NCI-H1092 (cell line): ENCODE data around the gene USP31.

Experiments used
- DNase-seq: peaks from one replicate; lab custom pipeline; 2025; lab: John Stamatoyannopoulos, UW

The USP31 gene

DNA sequence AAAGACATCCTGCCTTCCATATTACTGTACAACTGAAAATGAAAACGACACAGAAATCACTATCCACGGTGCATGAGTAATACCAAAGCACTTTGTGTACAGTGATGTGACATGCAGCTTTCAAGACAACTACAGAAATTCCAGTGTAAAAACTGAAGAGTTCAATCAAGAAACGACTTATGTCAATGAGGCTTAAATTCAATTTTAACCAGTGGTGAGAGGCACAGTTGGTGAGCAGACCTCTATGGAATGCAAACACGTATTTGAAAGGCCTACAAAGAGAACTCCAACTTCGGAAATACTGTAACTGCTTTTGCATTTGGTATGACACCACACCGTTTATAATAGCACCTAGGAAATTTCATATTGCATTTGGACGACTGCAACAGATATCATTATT is 87.6 kb downstream of the USP31 start:
- no peak for DNase-seq

DNA sequence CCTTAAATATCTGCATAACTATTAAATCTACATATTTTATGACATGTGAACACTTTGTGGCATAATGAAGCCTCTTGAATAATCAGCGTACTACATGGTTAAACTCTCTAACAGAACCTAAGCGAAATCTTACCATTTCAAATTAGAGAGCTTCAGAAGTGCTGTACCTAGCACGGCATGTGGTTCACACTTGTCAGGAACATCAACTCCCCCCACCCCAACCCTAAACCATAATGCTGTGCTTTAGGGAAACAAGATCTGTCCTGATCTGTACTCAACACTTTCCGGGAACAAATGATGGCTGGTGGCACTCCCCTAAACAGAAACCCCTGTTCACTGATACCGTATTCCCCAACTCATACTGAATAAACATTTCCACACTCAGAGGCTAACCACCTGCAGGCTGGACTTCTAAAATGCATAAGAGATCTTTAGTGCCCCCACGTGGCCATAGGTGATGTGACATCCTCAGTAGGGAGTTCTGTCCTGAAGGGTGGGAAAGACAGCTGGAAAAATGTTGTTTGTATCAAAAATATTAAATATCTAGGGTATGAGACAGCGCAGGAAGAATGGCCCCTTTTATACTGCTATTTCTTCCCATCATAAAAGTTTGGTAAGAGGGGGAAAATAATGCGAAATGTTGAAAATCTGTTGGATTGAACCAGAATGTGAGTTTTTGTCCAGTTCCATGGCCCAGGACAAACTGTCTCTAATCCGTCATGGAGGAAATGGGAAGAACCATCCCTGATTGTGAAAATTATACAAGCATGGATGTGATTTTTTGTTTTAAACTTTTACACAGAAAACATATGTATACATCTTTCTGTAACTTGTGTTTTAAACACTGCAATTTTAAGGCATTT is 88.6 kb downstream of the USP31 start:
- peak; percentile 49 for DNase-seq

DNA sequence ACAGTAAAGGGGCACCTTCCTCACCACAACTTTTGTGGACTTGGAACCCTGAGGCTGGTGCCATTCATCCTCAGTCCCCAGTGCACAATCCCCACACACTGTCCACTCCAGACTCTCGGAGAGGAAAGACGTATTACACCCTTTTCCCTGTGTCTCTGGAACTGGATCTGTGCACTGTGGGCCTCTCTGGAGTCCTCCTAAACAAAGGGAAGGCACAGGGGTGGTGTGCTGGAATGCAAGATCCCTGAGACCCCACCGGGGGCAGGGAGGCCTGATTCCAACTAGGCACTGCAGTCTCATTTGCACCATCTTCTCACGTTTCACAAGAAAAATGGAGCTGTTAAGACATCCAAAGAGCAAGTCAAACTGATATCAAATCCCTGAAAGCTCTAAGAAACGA is 89.8 kb downstream of the USP31 start:
- no peak for DNase-seq

DNA sequence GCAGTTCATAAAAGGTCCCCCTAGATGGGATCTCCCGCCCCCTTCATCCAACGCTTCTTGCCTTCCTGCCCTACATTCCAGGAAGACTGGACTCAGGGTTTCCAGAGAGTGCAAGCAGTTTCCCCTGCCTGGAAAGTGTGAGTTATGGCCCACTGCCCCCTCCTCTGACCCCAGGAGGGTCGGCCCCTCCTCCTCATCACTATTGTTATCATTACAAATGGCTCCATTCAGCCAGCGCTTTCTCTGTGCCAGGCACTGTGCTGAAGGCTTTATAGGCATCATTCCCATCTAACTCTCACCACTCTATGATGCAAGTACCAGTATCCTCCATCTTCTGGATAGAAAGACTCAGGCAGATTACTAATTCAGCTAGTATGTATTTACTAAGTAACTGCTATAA is 90.7 kb downstream of the USP31 start:
- DNase-seq = no peak

DNA sequence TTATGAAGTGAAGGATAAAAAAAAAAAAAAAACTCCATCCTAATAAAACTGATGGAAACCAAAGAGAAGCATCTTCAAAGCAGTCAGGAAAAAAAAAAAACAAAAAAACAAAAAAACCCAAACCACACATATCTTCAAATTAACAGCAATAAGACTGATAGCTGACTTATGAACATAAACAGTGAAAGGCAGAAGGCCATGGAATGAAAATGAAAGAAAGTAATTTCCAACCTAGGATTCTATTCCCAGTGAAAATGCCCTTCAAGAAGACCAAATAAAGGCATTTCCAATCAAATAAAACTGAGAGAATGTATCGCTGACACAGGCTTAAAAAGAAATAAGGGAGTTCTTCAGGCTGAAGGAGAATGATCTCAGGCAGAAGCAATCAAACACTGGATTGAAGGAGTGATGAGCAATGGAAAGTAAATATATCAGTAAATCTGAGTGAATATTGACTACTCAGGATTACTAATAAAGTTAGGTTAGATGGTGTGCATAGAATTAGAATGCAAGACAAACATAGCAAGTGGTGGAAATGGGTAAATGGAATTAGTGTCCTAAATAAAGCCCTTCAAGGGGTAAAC is 92.1 kb downstream of the USP31 start:
- DNase-seq = no peak

DNA sequence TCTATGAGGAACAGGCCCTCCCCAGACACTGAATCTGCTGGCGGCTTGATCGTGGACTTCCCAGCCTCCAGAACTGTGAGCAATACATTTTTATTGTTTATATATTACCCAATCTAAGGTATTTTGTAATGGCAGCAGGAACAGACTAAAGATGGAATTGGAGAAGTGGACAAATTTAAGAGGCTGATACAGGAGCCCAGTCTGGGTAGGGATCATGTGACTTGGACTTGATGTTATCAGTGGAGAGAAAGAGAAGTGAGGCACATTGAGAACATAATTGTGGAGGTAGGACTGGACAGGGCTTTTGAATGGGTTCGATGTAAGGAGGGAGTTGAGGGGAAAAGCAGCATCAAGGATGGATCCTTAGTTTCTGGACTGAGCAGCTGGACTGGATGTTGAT is 93.8 kb downstream of the USP31 start:
- DNase-seq = no peak

DNA sequence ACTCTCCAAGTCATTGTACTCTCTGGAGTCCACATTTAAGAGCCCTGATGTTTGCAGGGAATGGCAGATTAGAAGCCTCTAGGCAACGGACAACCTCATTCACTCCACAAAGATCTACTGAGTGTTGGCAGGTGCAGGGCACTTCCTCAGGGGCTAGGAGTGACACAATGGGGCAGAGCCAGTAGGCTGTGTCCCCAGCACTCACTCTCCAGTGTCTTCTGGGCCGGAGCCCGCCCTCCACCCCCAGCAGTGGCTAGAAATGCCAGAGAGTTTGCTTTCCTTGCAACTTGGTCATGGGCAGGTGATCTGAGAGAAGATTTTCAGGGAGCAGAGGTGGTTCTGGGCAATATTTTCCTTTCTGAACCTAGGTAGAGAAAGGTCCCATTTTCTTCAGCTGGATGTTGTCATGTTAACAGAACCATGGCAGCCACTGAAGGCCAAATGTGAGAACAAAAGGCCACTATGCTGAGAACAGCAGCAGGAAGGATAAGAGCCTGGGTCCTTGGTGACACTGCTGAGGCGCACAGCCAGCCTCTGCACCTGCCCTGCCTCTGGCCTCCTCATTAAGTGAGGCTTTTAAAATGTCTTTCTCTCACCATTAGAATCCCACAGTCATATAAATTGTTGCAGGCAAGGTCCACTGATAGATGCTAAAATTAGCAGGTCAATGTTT is 96.2 kb downstream of the USP31 start:
- DNase-seq = peak; percentile 9

DNA sequence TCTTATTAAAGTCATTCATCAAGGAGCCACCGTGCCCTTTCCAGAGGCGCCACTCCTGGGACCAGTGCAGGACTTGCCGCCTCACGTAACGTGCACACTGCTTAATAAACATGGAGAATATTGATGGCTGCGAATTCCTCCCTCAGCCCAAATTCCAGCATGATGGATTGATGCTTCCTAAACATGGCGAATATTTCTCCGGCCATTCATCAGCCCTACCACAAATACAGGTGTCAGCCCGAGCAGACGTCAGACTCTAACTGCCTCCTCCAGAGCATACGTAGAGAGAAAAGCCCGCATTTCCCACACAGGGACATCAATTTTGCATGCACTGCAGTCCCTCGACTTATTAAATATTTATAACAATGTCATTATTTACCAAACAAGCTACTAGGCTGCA is 97.0 kb downstream of the USP31 start:
- DNase-seq = no peak

DNA sequence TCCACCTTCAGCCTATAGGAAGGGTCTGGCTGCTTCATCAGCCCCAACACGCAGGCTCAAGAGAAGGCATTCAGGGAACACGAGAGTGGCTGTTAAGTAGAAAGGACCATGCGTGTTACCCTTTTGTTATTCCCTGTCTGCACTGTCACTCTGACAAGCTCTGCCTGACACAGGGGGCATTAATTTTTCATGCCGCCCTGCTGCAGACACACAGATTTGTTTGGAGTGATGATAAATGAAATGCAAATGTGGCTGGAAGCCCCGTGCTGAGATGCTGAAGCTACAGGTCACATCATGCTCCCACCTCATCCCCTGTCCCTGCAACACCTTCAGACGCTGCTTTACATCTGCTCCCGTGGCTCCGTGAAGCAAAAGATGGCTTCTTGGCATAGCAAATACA is 97.7 kb downstream of the USP31 start:
- DNase-seq = no peak

DNA sequence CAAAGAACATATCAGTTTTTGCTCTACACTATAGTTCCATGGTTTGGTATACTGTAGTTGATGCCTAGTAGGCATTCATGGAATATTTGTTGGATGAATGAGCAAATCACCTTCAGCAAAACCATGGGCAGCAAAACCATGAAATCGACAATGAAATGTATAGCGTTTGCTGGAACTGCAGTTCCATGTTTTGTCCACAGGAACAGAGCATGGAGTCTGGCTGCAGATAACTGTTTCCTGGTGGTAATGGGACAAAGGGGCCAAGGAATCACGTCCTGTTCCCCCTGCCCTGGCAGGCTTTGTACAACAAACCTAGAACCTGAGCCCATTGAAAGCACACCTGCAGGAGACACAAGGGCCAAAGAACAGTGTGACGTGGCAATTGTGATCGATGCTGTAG is 101.1 kb downstream of the USP31 start:
- DNase-seq = no peak

DNA sequence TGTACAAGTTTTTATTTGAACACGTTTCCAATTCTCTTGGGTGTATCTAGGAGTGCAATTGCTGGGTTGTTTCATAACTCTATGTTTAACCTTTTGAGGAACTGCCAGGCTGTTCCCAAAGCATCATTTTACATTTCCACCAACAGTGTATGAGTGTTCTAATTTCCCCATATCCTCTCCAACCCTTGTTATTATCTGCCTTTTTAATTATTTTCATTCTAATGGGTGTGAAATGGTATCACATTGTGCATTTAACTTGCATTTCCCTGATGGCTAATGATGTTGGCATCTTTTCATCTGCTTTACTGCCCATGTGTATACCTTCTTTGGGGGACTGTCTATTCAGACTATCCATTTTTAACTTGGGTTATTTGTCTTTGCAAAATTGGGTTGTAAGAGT is 104.2 kb downstream of the USP31 start:
- no peak for DNase-seq

DNA sequence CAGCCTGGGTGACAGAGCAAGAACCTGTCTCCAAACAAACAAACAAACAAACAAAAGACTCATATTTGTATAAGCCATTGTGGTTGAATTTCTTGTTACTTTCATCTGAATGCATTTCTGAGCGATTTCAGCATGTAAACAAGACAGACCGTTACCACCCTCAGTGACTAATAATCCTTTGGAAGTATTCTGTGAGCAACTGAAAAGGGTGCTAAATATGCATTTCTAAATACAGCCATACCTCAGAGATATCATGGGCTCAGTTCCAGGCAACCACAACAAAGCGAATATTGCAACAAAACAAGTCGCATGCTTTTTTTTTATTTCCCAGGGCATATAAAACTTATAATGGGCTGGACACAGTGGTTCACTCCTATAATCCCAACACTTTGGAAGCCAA is 109.0 kb downstream of the USP31 start:
- no peak for DNase-seq

DNA sequence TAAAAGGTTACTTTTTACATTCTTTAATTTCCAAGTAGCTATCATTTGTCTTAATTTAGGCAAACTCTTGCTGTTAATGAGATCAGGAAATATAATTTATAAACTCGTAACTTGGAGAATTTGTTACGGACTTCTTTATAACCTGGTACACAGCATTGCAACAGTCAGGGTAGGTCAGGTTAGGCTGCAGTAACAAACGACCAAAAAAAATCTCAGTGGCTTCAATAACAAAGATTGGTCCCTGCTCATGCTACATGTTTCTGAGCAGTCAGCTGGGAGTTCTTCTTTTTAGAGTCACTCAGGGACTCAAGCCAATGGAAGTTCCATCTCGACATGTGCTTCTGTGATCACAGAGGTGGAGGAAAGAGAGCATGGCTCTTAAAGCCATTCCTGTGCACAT is 110.1 kb downstream of the USP31 start:
- no peak for DNase-seq

DNA sequence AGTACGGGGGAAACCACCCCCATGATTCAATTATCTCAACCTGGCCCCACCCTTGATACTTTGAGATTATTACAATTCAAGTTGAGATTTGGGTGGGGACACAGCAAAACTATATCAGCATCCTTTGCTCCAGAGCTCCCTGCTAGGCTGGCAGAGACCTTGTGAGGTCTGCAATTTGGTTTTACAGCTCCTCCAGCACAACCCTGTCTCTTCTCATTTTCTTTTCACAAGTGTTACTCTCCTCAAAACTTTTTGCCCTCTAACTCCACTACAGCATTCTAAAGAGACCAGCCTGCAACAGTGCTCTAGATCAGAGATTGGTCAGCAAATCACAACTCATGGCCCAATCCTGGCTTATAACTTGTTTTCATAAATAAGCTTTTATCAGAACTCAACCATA is 114.0 kb downstream of the USP31 start:
- DNase-seq = no peak

DNA sequence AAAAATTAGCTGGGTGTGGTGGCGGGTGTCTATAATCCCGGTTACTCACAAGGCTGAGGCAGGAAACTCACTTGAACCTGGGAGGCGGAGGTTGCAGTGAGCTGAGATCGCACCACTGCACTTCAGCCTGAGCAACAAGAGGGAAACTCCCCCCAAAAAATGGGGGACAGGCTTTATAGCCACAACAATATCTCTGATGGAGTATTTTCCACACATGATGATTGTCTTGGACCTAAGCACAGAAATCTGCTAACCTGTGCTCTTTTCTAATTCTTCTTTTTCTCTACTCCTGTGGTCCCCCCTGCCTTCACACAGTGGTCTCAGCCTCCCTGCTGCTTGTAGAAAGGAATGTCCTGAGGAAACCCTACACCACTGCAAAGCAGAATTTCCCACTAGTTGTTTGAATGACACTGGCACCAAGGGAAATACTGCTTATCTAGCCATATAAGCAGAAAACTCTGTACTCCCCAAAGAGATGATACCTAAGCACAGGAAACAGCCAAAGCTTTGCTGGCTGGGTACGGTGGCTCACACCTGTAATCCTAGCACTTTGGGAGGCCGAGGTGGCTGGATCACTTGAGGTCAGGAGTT is 117.6 kb downstream of the USP31 start:
- no peak for DNase-seq

DNA sequence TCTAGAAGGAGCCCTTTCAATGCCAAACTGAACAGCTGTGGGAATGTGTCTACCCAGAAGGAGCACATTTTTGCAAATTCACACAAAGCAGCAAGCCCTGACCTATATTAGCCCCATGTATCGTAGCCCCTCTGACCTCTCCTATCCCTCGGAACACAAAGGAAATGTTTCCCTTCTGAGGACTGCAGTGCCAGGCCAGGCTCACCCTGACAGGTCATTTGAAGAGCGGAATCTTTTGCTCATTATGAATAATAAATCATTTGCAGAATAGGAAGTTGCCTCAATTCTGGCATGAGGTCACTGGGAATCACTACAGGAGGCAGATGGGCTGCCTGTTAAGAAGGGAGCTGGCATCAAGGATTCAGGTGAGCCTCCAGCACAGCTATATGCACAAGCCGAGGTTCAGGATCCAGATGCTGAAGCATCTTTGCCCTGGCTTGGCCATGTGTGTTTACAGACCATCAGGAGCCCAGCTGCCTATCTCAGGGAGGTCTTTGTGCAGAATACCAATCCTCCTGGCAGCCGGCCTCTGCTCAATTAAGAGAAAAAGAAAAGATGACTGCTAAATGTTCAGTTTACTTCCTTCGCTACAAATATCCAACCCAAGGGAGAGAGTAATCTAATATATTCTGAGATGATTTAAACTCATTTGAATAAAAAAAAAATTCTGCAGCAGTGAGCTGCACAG is 119.4 kb downstream of the USP31 start:
- DNase-seq = peak; percentile 19

DNA sequence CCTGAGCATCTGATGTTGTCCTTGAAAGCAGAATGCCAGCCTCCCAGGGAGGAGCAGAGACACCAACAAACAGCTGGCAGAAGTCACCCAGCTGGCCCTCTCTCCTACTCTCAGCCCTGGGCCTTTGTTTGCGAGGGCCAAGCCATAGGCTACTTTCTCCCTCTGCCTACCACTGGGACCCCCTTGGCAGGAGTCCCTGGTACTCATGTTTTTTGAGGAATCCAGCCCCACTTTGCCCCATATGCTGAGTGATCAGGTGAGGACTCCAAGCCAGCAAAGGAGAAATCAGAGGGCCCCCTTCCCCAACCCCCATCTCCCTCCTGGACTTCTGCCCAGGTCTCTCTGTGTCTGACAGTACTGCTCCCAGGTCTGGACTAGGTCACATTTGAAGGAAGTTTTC is 121.9 kb downstream of the USP31 start:
- no peak for DNase-seq

DNA sequence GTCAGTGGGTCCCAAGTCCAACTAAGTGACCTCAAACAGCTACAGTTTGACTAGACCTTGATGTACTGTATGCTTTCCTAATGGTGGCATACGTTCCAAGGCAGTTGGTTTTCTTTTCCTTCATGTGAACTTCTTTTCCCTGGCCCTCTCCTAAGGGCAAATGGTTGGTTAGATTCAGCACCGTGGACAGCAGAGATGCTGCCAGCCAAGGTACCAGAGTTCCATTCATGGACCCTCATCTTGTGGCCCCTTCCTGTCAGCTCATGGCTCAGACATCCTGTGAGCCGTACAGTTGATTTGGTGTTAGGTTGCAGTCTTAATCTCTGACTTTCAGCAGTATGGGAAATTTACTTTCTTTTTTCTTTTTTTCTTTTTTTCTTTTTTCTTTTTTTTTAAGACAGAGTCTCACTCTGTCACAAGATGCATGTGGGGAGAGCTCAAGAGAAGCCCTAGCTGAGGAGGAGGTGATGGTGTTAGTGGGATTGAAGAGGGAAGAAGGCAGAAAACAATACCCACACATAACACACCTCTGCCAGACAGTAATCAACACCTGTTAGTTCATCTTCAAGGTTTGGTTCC is 122.4 kb downstream of the USP31 start:
- no peak for DNase-seq

DNA sequence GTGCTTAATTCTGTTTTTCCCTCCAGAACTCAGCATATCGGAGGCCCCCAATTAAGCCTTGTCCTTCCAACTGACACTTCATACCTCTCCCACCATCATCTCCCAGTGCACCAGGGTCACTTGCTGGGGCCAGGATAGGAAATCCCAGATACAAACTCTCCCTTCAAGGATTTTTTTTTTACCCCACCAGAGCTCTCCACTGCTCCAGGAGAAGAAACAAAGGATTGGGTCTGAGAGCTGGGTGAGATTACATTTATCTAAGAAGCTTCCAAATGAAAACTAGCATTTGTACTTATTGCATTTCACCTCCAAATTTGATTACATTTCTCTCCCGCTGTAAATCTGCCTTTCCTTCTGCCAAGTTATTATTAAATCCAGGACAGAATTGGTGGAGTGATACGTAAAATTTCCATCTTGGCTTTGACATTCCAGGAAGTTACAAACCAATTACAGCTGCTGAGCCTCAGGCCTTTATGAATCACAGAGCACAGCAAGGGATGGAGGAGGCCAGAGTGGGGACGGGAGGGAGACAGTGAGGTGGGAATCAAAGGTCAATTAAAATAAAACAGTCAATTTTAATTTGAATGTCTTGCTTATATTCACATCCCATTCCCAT is 123.5 kb downstream of the USP31 start:
- no peak for DNase-seq

DNA sequence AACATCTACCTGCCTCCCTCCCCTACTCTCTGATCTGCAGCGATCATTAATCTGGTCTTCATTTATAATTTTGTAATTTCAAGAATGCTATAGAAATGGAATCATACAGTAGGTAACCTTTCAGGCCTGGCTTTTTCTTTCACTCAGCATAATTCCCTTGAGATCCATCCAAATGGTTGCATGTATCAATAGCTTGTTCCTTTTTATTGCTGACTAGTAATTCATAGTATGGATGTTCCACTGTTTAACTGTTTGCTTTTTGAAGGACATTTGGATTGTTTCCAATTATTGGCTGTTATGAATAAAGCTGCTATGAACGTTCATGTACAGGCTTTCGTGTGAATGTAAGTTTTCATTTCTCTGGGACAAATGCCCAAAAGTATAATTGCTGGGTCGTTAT is 125.2 kb downstream of the USP31 start:
- no peak for DNase-seq

DNA sequence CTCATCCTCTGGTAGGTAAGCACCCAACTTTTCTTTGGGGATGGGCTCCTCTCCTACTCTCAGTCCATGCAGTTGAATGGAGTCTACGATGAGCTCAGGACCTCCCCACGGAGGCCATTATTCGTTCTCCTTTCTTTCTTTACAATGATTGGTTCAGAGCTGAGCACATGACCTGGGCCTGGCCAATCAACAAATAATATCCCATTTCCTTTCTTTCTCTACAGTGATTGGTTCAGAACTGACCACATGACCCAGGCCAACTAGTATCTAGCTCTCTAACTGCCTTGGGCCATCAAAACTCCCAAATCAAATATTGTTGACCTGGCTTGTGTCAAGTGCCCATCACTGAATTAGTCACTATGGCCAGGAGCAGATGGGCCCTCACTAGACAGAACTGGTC is 129.2 kb downstream of the USP31 start:
- no peak for DNase-seq

DNA sequence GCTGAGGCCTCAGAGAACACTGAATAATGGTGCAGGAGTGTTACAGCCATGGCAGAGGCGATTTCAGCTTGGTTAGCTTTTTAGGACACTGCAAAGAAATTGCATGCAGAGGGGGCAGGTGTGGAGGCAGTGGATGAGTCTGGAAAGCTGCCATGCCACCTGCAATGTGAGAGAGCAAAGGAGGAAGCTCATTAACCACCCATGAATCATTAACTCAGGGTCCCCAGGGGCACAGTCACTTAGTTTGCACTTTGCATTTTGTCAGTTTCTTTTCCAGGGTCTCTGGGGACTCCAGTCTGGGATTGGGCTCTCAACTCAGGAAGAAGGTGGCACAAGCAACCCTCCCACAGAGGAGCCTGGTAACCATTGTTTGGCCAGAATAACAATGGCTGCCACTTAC is 132.9 kb downstream of the USP31 start:
- DNase-seq = no peak
